PC-3 (cell line): Measurements from ENCODE around the gene AP3S2. TPM values are rescaled to one million over a fixed set of nuclear protein-coding genes. Genes with fewer than 3 reads are reported as not detected.

Source experiments
- ATAC-seq: fragments of 200-7000 bp; cut with Tn5 transposase; 2 replicates; pipeline ENCODE4 v1.9.1; 2020; ENCODE audit warnings: mild to moderate bottlenecking, moderate library complexity
- BruUV-seq: library from RNA; stranded (reverse); fragments of 400-500 nt; replicated peaks from 2 replicates; lab custom pipeline; 2021; lab: Mats Ljungman, UMichigan
- CTCF ChIA-PET: fragments of 300-600 bp; sonication (Branson Sonifier 250); formaldehyde crosslinking; loops from one replicate; lab custom pipeline; 2022; ENCODE audit warnings: antibody characterized with exemption; lab: Charles Lee
- POLR2A ChIA-PET: fragments of 300-600 bp; sonication (Branson Sonifier 250); formaldehyde crosslinking; loops from one replicate; lab custom pipeline; 2022; ENCODE audit warnings: antibody characterized with exemption; ENCODE audit not compliant: unreplicated experiment; lab: Charles Lee
- DNase-seq: peaks from one replicate; pipeline ENCODE4 v3.0.0-alpha.2; 2015
- H2AFZ ChIP-seq: fragments of 300-600 bp; sonication (generic); 2 replicates; pipeline ENCODE4 v1.6.0; 2016; ENCODE audit warnings: antibody characterized with exemption, low read length
- H3F3A ChIP-seq: fragments of 300-600 bp; sonication (generic); one replicate; pipeline ENCODE4 v1.6.0; 2017; ENCODE audit warnings: antibody characterized with exemption, low read length, control low read depth, mild to moderate bottlenecking; ENCODE audit not compliant: unreplicated experiment
- H3K27ac ChIP-seq: fragments of 300-600 bp; sonication (generic); 2 replicates; pipeline ENCODE4 v1.5.1; 2016; ENCODE audit warnings: mild to moderate bottlenecking, low read length
- H3K27me3 ChIP-seq: fragments of 300-600 bp; sonication (generic); 2 replicates; pipeline ENCODE4 v1.6.1; 2016; ENCODE audit warnings: low read length, mixed read lengths
- H3K36me3 ChIP-seq: fragments of 300-600 bp; sonication (generic); 2 replicates; pipeline ENCODE4 v1.6.1; 2016; ENCODE audit warnings: low read depth, mixed run types, low read length, mixed read lengths
- H3K4me1 ChIP-seq: fragments of 300-600 bp; sonication (generic); 2 replicates; pipeline ENCODE4 v1.5.1; 2016; ENCODE audit warnings: low read length; ENCODE audit not compliant: insufficient read depth
- H3K4me2 ChIP-seq: fragments of 300-600 bp; sonication (generic); 2 replicates; pipeline ENCODE4 v1.6.0; 2016; ENCODE audit warnings: low read length
- H3K4me3 ChIP-seq: fragments of 300-600 bp; sonication (generic); 2 replicates; pipeline ENCODE4 v1.5.1; 2016; ENCODE audit warnings: mild to moderate bottlenecking, low read length, mixed read lengths
- H3K79me2 ChIP-seq: fragments of 300-600 bp; sonication (generic); 2 replicates; pipeline ENCODE4 v1.6.1; 2017; ENCODE audit warnings: low read length, mixed read lengths
- H3K9ac ChIP-seq: fragments of 300-600 bp; sonication (generic); 2 replicates; pipeline ENCODE4 v1.6.0; 2016; ENCODE audit warnings: mild to moderate bottlenecking, low read length
- H3K9me2 ChIP-seq: fragments of 300-600 bp; sonication (generic); replicated peaks from 2 replicates; pipeline ENCODE4 v1.6.1; 2016; ENCODE audit warnings: mixed run types, low read length, mixed read lengths
- H3K9me3 ChIP-seq: fragments of 300-600 bp; sonication (generic); 2 replicates; pipeline ENCODE4 v1.6.1; 2016; ENCODE audit warnings: low read length, mixed read lengths
- H4K20me1 ChIP-seq: fragments of 300-600 bp; sonication (generic); 2 replicates; pipeline ENCODE4 v1.6.1; 2016; ENCODE audit warnings: low read length, mixed read lengths
- CTCF ChIP-seq: fragments of 300-600 bp; sonication (generic); conservative IDR thresholded peaks from 2 replicates; pipeline ENCODE4 v1.5.1; 2017; ENCODE audit warnings: antibody characterized with exemption, low read depth, mild to moderate bottlenecking, low read length
- EZH2 ChIP-seq: fragments of 300-600 bp; sonication (generic); IDR thresholded peaks from one replicate; pipeline ENCODE4 v1.6.1; 2017; ENCODE audit warnings: antibody characterized with exemption, mild to moderate bottlenecking, low read length; ENCODE audit not compliant: unreplicated experiment
- EZH2phosphoT487 ChIP-seq: fragments of 300-600 bp; sonication (generic); IDR thresholded peaks from 2 replicates; pipeline ENCODE4 v1.6.1; 2018; ENCODE audit warnings: mild to moderate bottlenecking, antibody characterized with exemption, low read length, borderline replicate concordance
- intact Hi-C: fragments of 100-400 bp; cut with micrococcal nuclease; formaldehyde crosslinking; loops from 2 replicates; pipeline ENCODE4 v1.9.0; 2023
- total RNA-seq: library from RNA; depleted of rRNA; stranded (reverse); fragments of >200 nt; gene quantifications from 2 replicates; pipeline ENCODE4 v1.2.3, GENCODE V29; 2014

Gene AP3S2
- total RNA-seq, 1 experiment from 2014 or later, result 18.8 TPM

GRCh38 chr15:89806559-89807550, 86.9 kb downstream of the AP3S2 start:
- ChIA-PET POLR2A (no interaction called here), CTCF (no interaction called here)
- no peak overlapping the region for H3K9ac ChIP-seq
- no peaks in the 10 kb centered on the region for H4K20me1 ChIP-seq
- H2AFZ ChIP-seq, result no peak overlapping the region
- H3K36me3 ChIP-seq, result no peaks in the 10 kb centered on the region; the same call in 1 of the 2 replicates
- H3K79me2 ChIP-seq, result peaks cover 10% of the 10 kb centered on the region
- ATAC-seq, result no peak
- no peaks in the 10 kb centered on the region for H3K9me2 ChIP-seq
- no peak overlapping the region for H3K27ac ChIP-seq
- TF ChIP-seq CTCF, result no peak
- TF ChIP-seq EZH2, result no peak
- TF ChIP-seq EZH2phosphoT487, result no peak
- no peak for DNase-seq
- intact Hi-C loops, result no loop called here
- no peaks in the 10 kb centered on the region for H3K9me3 ChIP-seq
- H3F3A ChIP-seq, result no peaks in the 10 kb centered on the region
- no peak overlapping the region for H3K4me3 ChIP-seq
- H3K27me3 ChIP-seq, result no peaks in the 10 kb centered on the region
- no peak overlapping the region for H3K4me2 ChIP-seq
- peaks cover 4% of the 10 kb centered on the region; the same call in 1 of the 2 replicates for H3K4me1 ChIP-seq
- BruUV-seq, result no TSS peak

GRCh38 chr15:89806210-89806558, 87.6 kb downstream of the AP3S2 start:
- no peak overlapping the region for H3K4me2 ChIP-seq
- H3K9me3 ChIP-seq, result no peaks in the 10 kb centered on the region
- TF ChIP-seq EZH2phosphoT487 (no peak), EZH2 (no peak), CTCF (no peak)
- no peaks in the 10 kb centered on the region for H3K27me3 ChIP-seq
- H3K9ac ChIP-seq, result no peak overlapping the region
- no peaks in the 10 kb centered on the region for H3F3A ChIP-seq
- intact Hi-C loops, result no loop called here
- H3K9me2 ChIP-seq, result no peaks in the 10 kb centered on the region
- peaks cover 4% of the 10 kb centered on the region; the same call in 1 of the 2 replicates for H3K4me1 ChIP-seq
- no peak for DNase-seq
- POLR2A ChIA-PET, result no interaction called here
- CTCF ChIA-PET, result no interaction called here
- BruUV-seq, result TSS peak; percentile 38
- H3K79me2 ChIP-seq, result peaks cover 8% of the 10 kb centered on the region
- H4K20me1 ChIP-seq, result no peaks in the 10 kb centered on the region
- no peaks in the 10 kb centered on the region; the same call in 1 of the 2 replicates for H3K36me3 ChIP-seq
- H2AFZ ChIP-seq, result no peak overlapping the region
- H3K4me3 ChIP-seq, result no peak overlapping the region
- H3K27ac ChIP-seq, result no peak overlapping the region
- ATAC-seq, result no peak
